HG02943 (cell line): ENCODE data around the gene AXIN1.
"Not testable (repeated sequence)": the region's sequence is repeated elsewhere in the genome, so short reads cannot be mapped to it uniquely, and the experiment has no call there.

Experiments
- ATAC-seq: cut with Tn5 transposase; IDR thresholded peaks from one replicate; pipeline ENCODE4 v1.9.1; 2021; ENCODE audit warnings: mild to moderate bottlenecking, low read depth, moderate library complexity; ENCODE audit not compliant: unreplicated experiment

AXIN1 gene

GRCh38 chr16:370979-371514 is 18.5 kb upstream of the AXIN1 start:
- ATAC-seq, result no peak

- peak; percentile 73 for ATAC-seq
Observed at GRCh38 chr16:370443-370842, 17.9 kb upstream of the AXIN1 start, which contains the start of gene MRPL28. Gene MRPL28, minus strand, starts transcription at chr16:370538. Its CDS starts 320 bp downstream, at chr16:370218.

- no peak for ATAC-seq
Observed at GRCh38 chr16:369866-370436, 17.4 kb upstream of the AXIN1 start.

GRCh38 chr16:369275-369865 is 16.8 kb upstream of the AXIN1 start:
- no peak for ATAC-seq

- no peak for ATAC-seq
Observed at GRCh38 chr16:368388-369158, 16.1 kb upstream of the AXIN1 start.

- ATAC-seq, result no peak
Observed at GRCh38 chr16:367333-367903, 14.9 kb upstream of the AXIN1 start.

GRCh38 chr16:366476-366875 is 14.0 kb upstream of the AXIN1 start:
- ATAC-seq, result no peak

- no peak for ATAC-seq
Observed at GRCh38 chr16:364595-365491, 12.3 kb upstream of the AXIN1 start.

- no peak for ATAC-seq
Observed at GRCh38 chr16:363766-364490, 11.4 kb upstream of the AXIN1 start.

GRCh38 chr16:363110-363765 is 10.7 kb upstream of the AXIN1 start:
- no peak for ATAC-seq

- ATAC-seq, result not testable (repeated sequence)
Observed at GRCh38 chr16:362702-362999, 10.1 kb upstream of the AXIN1 start.

- no peak for ATAC-seq
Observed at GRCh38 chr16:361872-362701, 9.6 kb upstream of the AXIN1 start.

- ATAC-seq, result no peak
Observed at GRCh38 chr16:361341-361871, 8.9 kb upstream of the AXIN1 start.

GRCh38 chr16:360698-361336 is 8.3 kb upstream of the AXIN1 start:
- no peak for ATAC-seq

- ATAC-seq, result no peak
Observed at GRCh38 chr16:359871-360697, 7.6 kb upstream of the AXIN1 start.

GRCh38 chr16:359067-359763 is 6.7 kb upstream of the AXIN1 start:
- ATAC-seq, result no peak
